KMS-11 (cell line): ENCODE data around the gene WIPF1.

Source experiments
- H2AFZ ChIP-seq: fragments of 200-600 bp; sonication (generic); 2 replicates; pipeline ENCODE4 v1.6.1; 2016; ENCODE audit warnings: antibody characterized with exemption, mixed run types, low read depth
- H3K27ac ChIP-seq: fragments of 200-600 bp; sonication (generic); 2 replicates; pipeline ENCODE4 v1.6.1; 2016; ENCODE audit warnings: mild to moderate bottlenecking, mixed run types
- H3K27me3 ChIP-seq: fragments of 200-600 bp; sonication (generic); 2 replicates; pipeline ENCODE4 v1.6.1; 2017; ENCODE audit warnings: mild to moderate bottlenecking, low read depth, mixed run types, moderate library complexity; ENCODE audit not compliant: insufficient read depth
- H3K36me3 ChIP-seq: fragments of 200-600 bp; sonication (generic); 2 replicates; pipeline ENCODE4 v1.6.1; 2017; ENCODE audit warnings: mild to moderate bottlenecking, mixed run types; ENCODE audit not compliant: insufficient read depth
- H3K4me1 ChIP-seq: fragments of 200-600 bp; sonication (generic); 2 replicates; pipeline ENCODE4 v1.6.1; 2016; ENCODE audit warnings: mild to moderate bottlenecking, low read depth, mixed run types; ENCODE audit not compliant: poor library complexity, severe bottlenecking
- H3K4me2 ChIP-seq: fragments of 200-600 bp; sonication (generic); 2 replicates; pipeline ENCODE4 v1.7.0; 2016; ENCODE audit warnings: mild to moderate bottlenecking, mixed run types
- H3K4me3 ChIP-seq: fragments of 200-600 bp; sonication (generic); IDR thresholded peaks from 2 replicates; pipeline ENCODE4 v1.6.1; 2017; ENCODE audit warnings: low read depth, low read length, mixed read lengths; ENCODE audit not compliant: insufficient read depth
- H3K79me2 ChIP-seq: fragments of 200-600 bp; sonication (generic); 2 replicates; pipeline ENCODE4 v1.6.1; 2016; ENCODE audit warnings: low read depth, mixed run types; ENCODE audit not compliant: insufficient read depth
- H3K9ac ChIP-seq: fragments of 200-600 bp; sonication (generic); 2 replicates; pipeline ENCODE4 v1.6.1; 2016; ENCODE audit warnings: mild to moderate bottlenecking, mixed run types
- H4K20me1 ChIP-seq: fragments of 200-600 bp; sonication (generic); 2 replicates; pipeline ENCODE4 v1.6.1; 2016; ENCODE audit warnings: mild to moderate bottlenecking, mixed run types; ENCODE audit not compliant: insufficient read depth
- CTCF ChIP-seq: fragments of 200-600 bp; sonication (generic); conservative IDR thresholded peaks from 2 replicates; pipeline ENCODE4 v1.6.1; 2017; ENCODE audit warnings: low read depth, mild to moderate bottlenecking, antibody characterized with exemption, low read length, moderate library complexity, mixed read lengths

The WIPF1 gene

DNA sequence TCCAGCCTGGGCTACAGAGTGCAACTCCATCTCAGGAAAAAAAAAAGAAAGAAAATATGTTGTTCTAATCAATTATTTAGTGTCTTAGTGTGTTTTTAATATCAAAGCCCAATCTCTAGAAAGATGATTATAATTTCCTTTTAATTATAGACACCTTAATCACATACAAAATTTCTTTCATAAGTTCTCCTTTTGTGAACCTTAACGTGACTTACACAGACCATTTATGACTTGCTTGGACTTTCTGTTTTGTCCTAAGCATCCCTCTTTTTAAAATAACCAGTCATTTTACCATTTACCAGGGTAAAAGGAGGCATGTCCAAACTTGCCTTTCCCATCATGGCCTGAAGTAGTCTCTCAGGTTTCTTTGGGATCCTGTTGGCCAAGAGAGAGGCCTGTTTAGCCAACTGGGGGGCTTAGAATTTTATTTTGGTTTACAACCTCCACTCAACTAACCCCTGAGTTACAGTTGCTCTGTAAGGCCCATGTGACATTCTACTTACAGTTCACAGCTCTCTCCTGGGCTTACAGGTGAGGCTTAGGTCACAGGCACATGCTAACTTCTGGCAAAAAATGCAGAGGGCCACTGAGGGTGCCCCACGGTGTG is 86.9 kb downstream of the WIPF1 start:
- H4K20me1 ChIP-seq = no peaks in the 10 kb centered on the region
- no peak overlapping the region for H3K27ac ChIP-seq
- no peaks in the 10 kb centered on the region for H3K36me3 ChIP-seq
- no peak overlapping the region for H3K4me3 ChIP-seq
- H3K27me3 ChIP-seq = no peaks in the 10 kb centered on the region
- H3K9ac ChIP-seq = no peak overlapping the region
- no peak overlapping the region for H3K4me2 ChIP-seq
- H2AFZ ChIP-seq = no peak overlapping the region
- no peak for TF ChIP-seq CTCF
- no peaks in the 10 kb centered on the region for H3K4me1 ChIP-seq
- H3K79me2 ChIP-seq = no peaks in the 10 kb centered on the region
